Astrocyte (in vitro differentiated cells and primary cell): Measurements from ENCODE around the gene ICAM5. TPM values are rescaled to one million over a fixed set of nuclear protein-coding genes. Genes with fewer than 3 reads are reported as not detected.
A peak's percentile ranks its signal among the peaks of the same experiment; 100 is the strongest.

Source experiments
- DNase-seq: peaks from one replicate; pipeline ENCODE4 v3.0.0-alpha.2; 2010; ENCODE audit warnings: low read depth
- FAIRE-seq: peaks from 2 replicates; lab custom pipeline; 2011; peaks lifted over from hg19 to GRCh38; lab: Jason Lieb, UNC
- H2AFZ ChIP-seq: 2 replicates; pipeline ENCODE4 v1.6.0; 2012; ENCODE audit warnings: low read depth, low read length, inconsistent platforms
- H3K27ac ChIP-seq: 2 replicates; pipeline ENCODE4 v1.5.1; 2011; ENCODE audit warnings: low read depth, low read length, inconsistent platforms
- H3K27me3 ChIP-seq: 2 replicates; pipeline ENCODE4 v1.6.0; 2011; ENCODE audit warnings: low read length, inconsistent platforms; ENCODE audit not compliant: insufficient read depth
- H3K36me3 ChIP-seq: 2 replicates; pipeline ENCODE4 v1.5.1; 2011; ENCODE audit warnings: low read length, inconsistent platforms; ENCODE audit not compliant: insufficient read depth
- H3K4me1 ChIP-seq: 2 replicates; pipeline ENCODE4 v1.5.1; 2011; ENCODE audit warnings: low read length, inconsistent platforms; ENCODE audit not compliant: insufficient read depth
- H3K4me2 ChIP-seq: 2 replicates; pipeline ENCODE4 v1.6.0; 2012; ENCODE audit warnings: low read length, inconsistent platforms
- H3K4me3 ChIP-seq: 2 replicates; pipeline ENCODE4 v1.5.1; 2011; ENCODE audit warnings: low read depth, mild to moderate bottlenecking, low read length, inconsistent platforms; ENCODE audit not compliant: insufficient read depth
- H3K79me2 ChIP-seq: 2 replicates; pipeline ENCODE4 v1.6.0; 2012; ENCODE audit warnings: mild to moderate bottlenecking, low read length, inconsistent platforms; ENCODE audit not compliant: insufficient read depth
- H3K9ac ChIP-seq: 2 replicates; pipeline ENCODE4 v1.6.0; 2012; ENCODE audit warnings: mild to moderate bottlenecking, low read length, inconsistent platforms
- H3K9me3 ChIP-seq: 2 replicates; pipeline ENCODE4 v1.5.1; 2012; ENCODE audit warnings: low read depth, mild to moderate bottlenecking, low read length, inconsistent platforms; ENCODE audit not compliant: insufficient read depth
- H4K20me1 ChIP-seq: 2 replicates; pipeline ENCODE4 v1.6.0; 2012; ENCODE audit warnings: low read length, inconsistent platforms; ENCODE audit not compliant: insufficient read depth
- H3K27ac Mint-ChIP-seq: one replicate; pipeline ENCODE4 v1.8.0; 2021; ENCODE audit warnings: mild to moderate bottlenecking, mixed read lengths; ENCODE audit not compliant: unreplicated experiment
- H3K27me3 Mint-ChIP-seq: one replicate; pipeline ENCODE4 v1.8.0; 2021; ENCODE audit warnings: low read depth, mixed read lengths; ENCODE audit not compliant: unreplicated experiment
- H3K36me3 Mint-ChIP-seq: one replicate; pipeline ENCODE4 v1.8.0; 2021; ENCODE audit warnings: low read depth, mixed read lengths; ENCODE audit not compliant: unreplicated experiment
- H3K4me1 Mint-ChIP-seq: one replicate; pipeline ENCODE4 v1.8.0; 2021; ENCODE audit warnings: low read depth, mixed read lengths; ENCODE audit not compliant: unreplicated experiment
- H3K4me3 Mint-ChIP-seq: one replicate; pipeline ENCODE4 v1.8.0; 2021; ENCODE audit warnings: mild to moderate bottlenecking, moderate library complexity, mixed read lengths; ENCODE audit not compliant: unreplicated experiment
- H3K9me3 Mint-ChIP-seq: one replicate; pipeline ENCODE4 v1.8.0; 2021; ENCODE audit warnings: mild to moderate bottlenecking, mixed read lengths; ENCODE audit not compliant: unreplicated experiment
- EZH2 ChIP-seq: IDR thresholded peaks from 2 replicates; pipeline ENCODE4 v1.6.1; 2012; ENCODE audit warnings: mild to moderate bottlenecking, low read length, inconsistent platforms; ENCODE audit not compliant: insufficient read depth
- total RNA-seq: library from RNA; stranded (reverse); gene quantifications from 2 replicates; pipeline ENCODE4 v1.2.1, GENCODE V29; 2021
- TF ChIP-seq, protein P1 (sequence below): IDR thresholded peaks from 2 replicates; pipeline ENCODE4 v1.5.1; 2011; ENCODE audit warnings: low read depth, mild to moderate bottlenecking, inconsistent platforms, low read length, moderate library complexity; ENCODE audit not compliant: insufficient read depth

The ICAM5 gene
- total RNA-seq, 1 donor from 2014 or later = 0.07 TPM

DNA sequence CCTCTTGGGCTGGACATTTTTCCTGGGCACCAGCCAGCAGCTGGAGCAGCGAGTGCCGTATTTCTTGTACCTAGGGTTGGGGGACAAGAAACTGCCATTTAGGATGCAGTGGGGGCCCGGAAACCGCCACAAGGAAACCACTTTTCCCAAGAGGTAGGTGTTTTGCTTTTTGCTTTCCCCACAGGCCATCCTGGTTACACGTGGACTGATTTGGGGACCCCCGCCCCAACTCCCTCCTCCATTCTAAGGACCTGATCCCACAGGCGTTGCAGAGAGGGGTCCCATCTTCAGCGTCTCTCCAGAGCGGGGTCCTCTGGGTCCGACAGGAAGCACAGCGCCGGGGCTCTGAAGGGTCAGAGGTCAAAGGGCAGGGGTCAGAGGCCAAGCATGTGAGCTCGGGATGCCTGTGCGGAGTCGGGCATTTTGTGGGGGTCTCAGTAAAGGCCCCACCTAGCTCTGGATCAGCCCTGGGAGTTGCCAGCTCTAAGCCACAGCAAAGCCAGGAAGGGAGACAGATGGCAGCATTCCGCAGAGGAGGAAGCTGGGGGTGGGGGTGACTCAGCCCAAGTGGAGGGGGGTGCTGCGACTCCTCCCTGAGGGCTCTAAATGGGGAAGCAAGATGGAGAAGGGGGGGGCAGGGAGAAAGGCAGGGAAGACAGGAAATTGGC is 15.5 kb downstream of the ICAM5 start:
- H3K27me3 ChIP-seq = no peaks in the 10 kb centered on the region
- peaks cover 4% of the 10 kb centered on the region for H3K36me3 ChIP-seq
- peak overlapping the region; percentile 75 for H3K4me2 ChIP-seq
- Mint-ChIP-seq H3K27me3 (peaks cover 9% of the 10 kb centered on the region), H3K9me3 (no peaks in the 10 kb centered on the region), H3K27ac (no peak overlapping the region), H3K4me3 (no peak overlapping the region), H3K4me1 (peaks cover 4% of the 10 kb centered on the region), H3K36me3 (peaks cover 5% of the 10 kb centered on the region)
- no peak overlapping the region for H3K4me3 ChIP-seq
- FAIRE-seq (no peak), DNase-seq (peak; percentile 43)
- no peak overlapping the region for H3K9ac ChIP-seq
- H4K20me1 ChIP-seq = no peaks in the 10 kb centered on the region
- H3K27ac ChIP-seq = peak overlapping the region; percentile 24
- H3K79me2 ChIP-seq = no peaks in the 10 kb centered on the region
- H3K9me3 ChIP-seq = no peaks in the 10 kb centered on the region
- peaks cover 15% of the 10 kb centered on the region for H3K4me1 ChIP-seq
- TF ChIP-seq, protein P1, sequence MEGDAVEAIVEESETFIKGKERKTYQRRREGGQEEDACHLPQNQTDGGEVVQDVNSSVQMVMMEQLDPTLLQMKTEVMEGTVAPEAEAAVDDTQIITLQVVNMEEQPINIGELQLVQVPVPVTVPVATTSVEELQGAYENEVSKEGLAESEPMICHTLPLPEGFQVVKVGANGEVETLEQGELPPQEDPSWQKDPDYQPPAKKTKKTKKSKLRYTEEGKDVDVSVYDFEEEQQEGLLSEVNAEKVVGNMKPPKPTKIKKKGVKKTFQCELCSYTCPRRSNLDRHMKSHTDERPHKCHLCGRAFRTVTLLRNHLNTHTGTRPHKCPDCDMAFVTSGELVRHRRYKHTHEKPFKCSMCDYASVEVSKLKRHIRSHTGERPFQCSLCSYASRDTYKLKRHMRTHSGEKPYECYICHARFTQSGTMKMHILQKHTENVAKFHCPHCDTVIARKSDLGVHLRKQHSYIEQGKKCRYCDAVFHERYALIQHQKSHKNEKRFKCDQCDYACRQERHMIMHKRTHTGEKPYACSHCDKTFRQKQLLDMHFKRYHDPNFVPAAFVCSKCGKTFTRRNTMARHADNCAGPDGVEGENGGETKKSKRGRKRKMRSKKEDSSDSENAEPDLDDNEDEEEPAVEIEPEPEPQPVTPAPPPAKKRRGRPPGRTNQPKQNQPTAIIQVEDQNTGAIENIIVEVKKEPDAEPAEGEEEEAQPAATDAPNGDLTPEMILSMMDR = no peak
- no peak for TF ChIP-seq EZH2
- H2AFZ ChIP-seq = no peak overlapping the region

DNA sequence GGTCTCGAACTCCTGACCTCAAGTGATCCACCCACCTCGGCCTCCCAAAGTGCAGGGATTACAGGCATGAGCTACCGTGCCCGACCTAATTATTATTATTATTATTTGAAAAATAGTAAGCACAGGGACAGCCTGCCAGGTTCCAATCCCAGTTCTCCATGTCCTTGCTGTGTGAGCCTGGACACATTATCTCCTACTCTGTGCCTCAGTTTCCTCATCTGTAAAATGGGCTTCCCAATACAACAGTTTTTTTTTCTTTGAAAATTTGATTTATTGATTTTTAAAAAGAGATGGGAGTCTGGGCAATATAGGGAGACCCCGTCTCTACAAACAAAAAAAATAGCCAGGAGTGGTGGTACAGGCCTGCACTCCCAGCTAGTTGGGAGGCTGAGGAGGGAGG is 16.6 kb downstream of the ICAM5 start:
- TF ChIP-seq, protein P1 = no peak
- no peak for TF ChIP-seq EZH2
- Mint-ChIP-seq H3K27me3 (peaks cover 7% of the 10 kb centered on the region), H3K4me3 (no peak overlapping the region), H3K9me3 (no peaks in the 10 kb centered on the region), H3K27ac (no peak overlapping the region), H3K36me3 (peaks cover 7% of the 10 kb centered on the region), H3K4me1 (peaks cover 4% of the 10 kb centered on the region)
- peaks cover 15% of the 10 kb centered on the region for H3K4me1 ChIP-seq
- FAIRE-seq (no peak), DNase-seq (no peak)
- no peak overlapping the region for H3K27ac ChIP-seq
- H3K9me3 ChIP-seq = no peaks in the 10 kb centered on the region
- no peak overlapping the region for H3K4me2 ChIP-seq
- no peaks in the 10 kb centered on the region for H3K79me2 ChIP-seq
- no peaks in the 10 kb centered on the region for H3K27me3 ChIP-seq
- no peaks in the 10 kb centered on the region for H4K20me1 ChIP-seq
- no peak overlapping the region for H3K9ac ChIP-seq
- H2AFZ ChIP-seq = no peak overlapping the region
- peaks cover 4% of the 10 kb centered on the region for H3K36me3 ChIP-seq
- H3K4me3 ChIP-seq = no peak overlapping the region

DNA sequence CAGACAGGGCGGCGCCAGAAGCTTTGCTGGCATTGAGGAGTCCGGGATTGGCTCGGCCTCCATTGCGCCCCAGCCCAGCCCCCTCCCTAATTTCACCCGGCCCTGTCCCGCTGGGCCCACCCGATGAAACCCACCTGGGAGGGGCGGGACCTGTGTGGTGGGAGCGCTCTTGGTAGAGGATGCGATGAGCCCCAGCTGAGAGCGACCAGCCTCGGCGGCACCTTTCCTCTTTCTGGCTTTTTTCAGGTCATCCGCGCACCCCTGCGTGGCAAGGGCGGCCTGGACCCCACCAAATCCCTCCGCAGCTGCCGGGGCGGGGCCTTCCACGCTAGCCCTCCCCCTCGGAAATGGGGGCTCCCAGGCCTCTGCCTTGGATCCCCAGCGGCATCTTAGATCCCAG is 19.7 kb downstream of the ICAM5 start, which contains the start of gene ZGLP1:
ZGLP1 (minus strand) TSS at position 393 of the 400 bp plus-strand sequence.
- no peak within 1 kb of the TSS for H3K4me3 ChIP-seq
- Mint-ChIP-seq H3K36me3 (peaks cover 2% of the 10 kb centered on the region), H3K27me3 (no peaks in the 10 kb centered on the region), H3K4me3 (no peak within 1 kb of the TSS), H3K9me3 (no peaks in the 10 kb centered on the region), H3K27ac (no peak within 1 kb of the TSS), H3K4me1 (no peaks in the 10 kb centered on the region)
- no peak within 1 kb of the TSS for H3K9ac ChIP-seq
- no peak for FAIRE-seq
- H3K4me2 ChIP-seq = no peak within 1 kb of the TSS
- H3K27ac ChIP-seq = no peak within 1 kb of the TSS
- TF ChIP-seq, protein P1 = no peak
- TF ChIP-seq EZH2 = no peak
- no peak for DNase-seq
- no peak within 1 kb of the TSS for H2AFZ ChIP-seq
- H3K27me3 ChIP-seq = no peaks in the 10 kb centered on the region
- no peaks in the 10 kb centered on the region for H3K79me2 ChIP-seq
- no peaks in the 10 kb centered on the region for H4K20me1 ChIP-seq
- peaks cover 10% of the 10 kb centered on the region for H3K4me1 ChIP-seq
- H3K9me3 ChIP-seq = no peaks in the 10 kb centered on the region
- peaks cover 4% of the 10 kb centered on the region for H3K36me3 ChIP-seq
